ENCODE data around the gene SHOC2. TPM values are rescaled to one million over a fixed set of nuclear protein-coding genes. Genes with fewer than 3 reads are reported as not detected.

Gene SHOC2
- 40.6 TPM for polyA plus RNA-seq (ENCODE audit: insufficient read length)
- long read RNA-seq, donor 1, partial matches to known transcripts: 12 of 19 reads
- long read RNA-seq, donor 1, other reads (novel, unspliced or antisense): 0 of 19 reads
- long read RNA-seq, donor 2, partial matches to known transcripts: 16 of 21 reads
- long read RNA-seq, donor 2, other reads (novel, unspliced or antisense): 0 of 21 reads
- long read RNA-seq, donor 3, partial matches to known transcripts: 22 of 25 reads
- long read RNA-seq, donor 3, other reads (novel, unspliced or antisense): 0 of 25 reads
- long read RNA-seq, donor 4, partial matches to known transcripts: 0 of 1 reads
- long read RNA-seq, donor 4, other reads (novel, unspliced or antisense): 0 of 1 reads
- long read RNA-seq, donor 5, partial matches to known transcripts: 16 of 21 reads
- long read RNA-seq, donor 5, other reads (novel, unspliced or antisense): 0 of 21 reads
- long read RNA-seq, donor 6, partial matches to known transcripts: 18 of 20 reads
- long read RNA-seq, donor 6, other reads (novel, unspliced or antisense): 0 of 20 reads
- long read RNA-seq, donor 7, partial matches to known transcripts: 27 of 32 reads
- long read RNA-seq, donor 7, other reads (novel, unspliced or antisense): 0 of 32 reads
- long read RNA-seq, donor 8, partial matches to known transcripts: 0 of 4 reads
- long read RNA-seq, donor 8, other reads (novel, unspliced or antisense): 0 of 4 reads

DNA sequence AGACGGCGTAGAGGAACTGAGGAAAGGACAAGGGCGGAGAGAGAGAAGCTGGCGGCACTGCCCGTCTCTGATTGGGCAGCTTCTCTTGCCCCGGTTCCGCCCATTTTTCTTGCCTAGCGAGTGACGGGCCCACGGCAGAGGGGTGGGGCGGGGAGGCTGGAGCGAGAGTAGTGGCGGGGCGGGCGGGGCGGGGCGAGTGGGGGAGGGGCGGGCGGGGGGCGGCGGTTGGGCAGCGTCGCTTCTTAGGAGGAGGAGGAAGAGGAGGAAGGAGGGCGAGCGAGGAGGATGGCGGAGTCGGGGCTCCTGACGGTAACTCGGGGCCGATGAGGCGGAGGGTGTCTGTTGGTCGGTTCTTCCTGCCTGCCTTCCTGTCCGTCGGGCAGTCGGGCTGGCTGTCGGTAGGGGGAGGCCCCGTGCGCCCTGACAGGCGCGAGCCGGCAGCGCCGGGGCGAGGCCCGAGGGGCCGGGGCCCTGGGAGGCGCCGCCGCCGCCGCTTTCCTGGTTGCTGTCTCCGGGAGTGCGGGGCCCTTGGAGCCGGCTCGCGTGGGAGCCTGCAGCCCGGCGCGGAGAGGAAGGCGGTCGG, at the start of gene SHOC2:
SHOC2 (plus strand) TSS at position 256 of the 583 bp plus-strand sequence. CDS start 44,755 bp downstream, outside the sequence.
- DNase-seq: peak; percentile 52

DNA sequence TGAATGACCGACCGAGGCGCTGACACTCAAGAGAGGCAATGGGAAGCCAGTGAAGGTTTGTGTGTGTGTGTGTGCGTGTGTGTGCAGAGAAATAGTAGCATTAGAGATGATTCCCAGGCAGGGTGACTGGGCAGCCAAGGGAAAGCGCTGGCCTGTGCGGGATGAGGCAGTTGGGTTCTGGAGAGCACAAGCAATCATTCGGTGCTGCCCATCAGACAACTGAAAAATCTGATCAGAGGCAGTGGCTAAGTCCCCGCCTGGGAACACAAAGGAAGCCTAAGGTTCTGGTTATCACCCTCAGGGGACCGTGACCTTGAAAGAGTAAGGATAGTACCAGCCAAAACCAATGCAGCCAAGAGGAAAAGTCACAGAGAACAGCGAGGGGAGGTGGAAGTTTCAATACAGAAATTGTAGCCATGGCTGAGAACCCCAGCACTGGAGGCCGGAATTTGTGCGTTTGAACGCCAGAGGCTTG, 48.5 kb upstream of the SHOC2 start:
- DNase-seq: no peak

DNA sequence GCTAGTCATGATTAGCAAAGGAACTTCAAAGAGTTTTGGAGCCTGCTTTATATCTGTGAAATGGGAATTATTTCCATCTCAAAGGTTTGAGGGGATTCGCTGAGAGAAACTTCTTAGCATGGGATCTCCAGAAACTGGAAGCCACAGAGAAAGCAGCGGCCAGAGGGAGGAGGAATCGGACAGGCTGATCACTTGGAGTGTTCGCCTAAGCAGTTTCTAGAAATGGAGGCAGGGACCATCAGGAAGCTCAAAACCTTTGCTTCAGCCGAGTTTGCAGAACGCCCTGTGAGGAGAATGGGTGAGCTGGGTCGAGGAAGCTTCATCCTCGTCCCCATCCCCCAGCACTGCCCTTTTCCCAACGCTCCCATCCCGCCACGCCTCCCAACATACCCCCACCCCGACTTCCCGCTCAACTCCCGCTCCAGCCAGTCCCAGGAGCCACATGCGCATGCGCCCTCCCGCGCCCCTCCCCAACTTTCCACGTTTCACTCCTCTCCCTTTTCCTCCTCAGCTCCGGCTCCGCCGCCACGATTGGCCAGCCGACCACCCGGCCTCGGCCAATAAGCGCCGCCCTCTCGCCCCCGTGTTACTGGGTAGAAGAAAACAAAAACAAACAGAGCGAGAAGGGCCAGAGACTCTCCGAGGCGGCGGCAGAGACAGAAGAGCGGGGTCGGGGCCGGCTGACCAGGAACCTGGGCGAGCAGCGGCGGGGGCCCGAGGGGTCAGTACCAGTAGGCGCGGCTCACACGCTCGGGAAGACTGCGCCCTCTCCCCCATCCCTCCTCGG, 47.9 kb upstream of the SHOC2 start, which contains the start of gene PDCD4:
PDCD4 (plus strand) TSS at position 631 of the 787 bp plus-strand sequence. CDS start 4,100 bp downstream, outside the sequence.
- peak; percentile 100 for DNase-seq

DNA sequence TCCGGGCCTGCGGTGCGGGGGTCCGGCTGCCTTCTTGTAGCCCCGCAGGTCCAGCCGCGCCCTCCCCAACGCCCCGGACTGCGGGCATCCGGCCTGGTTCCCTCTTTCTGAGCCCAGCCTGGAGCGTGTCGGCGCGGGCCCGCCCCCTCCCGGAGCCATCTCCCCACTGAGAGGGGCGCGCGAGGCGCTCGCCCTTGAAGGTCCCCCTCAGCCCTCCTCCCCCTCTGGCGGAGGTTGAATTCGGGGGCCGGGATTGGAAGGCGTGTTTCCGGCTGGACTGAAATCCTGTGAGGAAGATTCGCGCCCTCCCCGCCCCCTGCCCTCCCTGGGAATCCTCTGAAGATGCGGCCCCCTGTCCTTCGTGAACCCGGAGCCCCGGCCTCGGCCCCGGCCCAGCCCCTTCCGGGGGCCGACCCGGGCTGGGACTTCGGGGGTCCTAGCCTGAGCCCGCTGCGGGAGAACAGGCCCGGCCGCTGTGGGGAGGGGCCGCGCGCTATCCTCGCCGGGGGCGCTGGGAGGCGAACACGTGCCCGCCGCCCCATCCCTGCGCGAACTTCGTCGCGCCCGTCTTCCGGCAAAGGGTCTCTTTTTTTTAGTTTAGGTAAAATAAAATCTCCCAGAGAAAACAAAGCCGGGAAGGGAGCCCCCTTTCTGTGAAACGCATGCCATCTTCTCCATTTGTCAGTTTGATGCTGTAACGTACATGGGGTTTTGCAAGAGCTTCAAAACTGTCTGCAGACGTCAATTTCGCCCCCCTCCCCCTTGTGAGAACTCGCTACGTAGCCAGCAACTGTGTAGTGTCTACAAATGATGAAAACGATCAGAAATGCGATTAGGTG, 47.0 kb upstream of the SHOC2 start:
- peak; percentile 80 for DNase-seq

DNA sequence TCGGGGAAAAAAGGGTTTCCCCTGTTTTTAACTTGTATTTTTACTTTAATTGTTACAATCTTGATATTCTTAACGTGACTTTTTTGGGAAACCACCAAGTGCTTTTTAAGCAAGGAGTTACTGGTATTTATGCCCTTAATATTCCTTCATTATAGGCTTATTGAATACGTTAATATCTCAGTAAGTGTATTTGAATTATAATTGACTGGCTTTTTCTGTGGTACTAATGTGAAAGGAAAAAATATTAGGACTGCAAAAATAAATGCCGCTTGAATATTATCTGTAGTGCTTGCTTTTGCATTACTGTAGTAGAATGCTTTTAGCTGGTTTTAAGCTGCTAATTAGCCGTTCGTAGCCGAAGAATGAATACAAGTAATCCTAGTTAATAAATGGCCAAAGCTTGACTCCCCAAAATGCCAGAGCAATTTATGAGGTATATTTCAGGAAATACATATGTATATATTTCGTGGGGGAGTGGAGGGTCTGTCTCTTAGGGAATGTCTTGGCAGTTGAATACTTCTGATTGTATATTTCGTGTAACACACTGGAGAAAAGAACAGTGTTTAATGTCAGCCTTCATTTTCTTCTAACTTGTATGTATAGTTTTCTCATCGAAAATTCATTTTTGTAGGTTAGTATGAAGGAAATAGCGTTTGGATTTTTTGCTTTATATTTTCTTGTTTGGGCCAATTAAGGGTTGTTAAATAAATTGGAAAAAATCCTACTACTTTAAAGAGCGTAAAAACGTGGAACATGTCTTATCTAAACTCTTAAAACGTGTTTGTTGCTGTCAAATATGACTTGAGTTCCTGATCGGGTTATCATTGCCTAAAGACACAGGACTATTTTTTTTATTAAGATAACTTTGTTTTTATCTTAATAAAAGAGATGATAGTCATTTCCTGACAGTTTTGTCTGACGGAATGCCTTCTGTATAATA, 46.1 kb upstream of the SHOC2 start:
- peak; percentile 27 for DNase-seq

DNA sequence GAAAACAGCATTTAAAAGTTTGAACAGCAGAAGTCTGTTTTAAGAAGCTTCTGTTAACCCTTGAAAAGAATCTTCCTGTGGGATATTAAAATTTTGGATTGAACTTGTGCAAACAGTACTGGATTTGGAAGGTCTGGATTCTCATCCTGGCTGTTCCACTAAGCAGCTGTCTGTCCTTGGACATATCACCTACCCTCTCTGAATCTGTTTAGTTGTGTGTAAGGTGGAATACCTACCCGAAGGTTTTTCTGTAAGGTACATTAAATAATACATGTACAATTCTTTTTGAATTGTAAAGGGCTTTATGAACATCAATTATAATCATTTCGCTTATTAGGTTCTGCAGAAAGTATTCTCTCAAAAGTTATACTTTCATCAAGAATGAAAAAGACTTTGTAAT, 45.5 kb upstream of the SHOC2 start:
- no peak for DNase-seq

DNA sequence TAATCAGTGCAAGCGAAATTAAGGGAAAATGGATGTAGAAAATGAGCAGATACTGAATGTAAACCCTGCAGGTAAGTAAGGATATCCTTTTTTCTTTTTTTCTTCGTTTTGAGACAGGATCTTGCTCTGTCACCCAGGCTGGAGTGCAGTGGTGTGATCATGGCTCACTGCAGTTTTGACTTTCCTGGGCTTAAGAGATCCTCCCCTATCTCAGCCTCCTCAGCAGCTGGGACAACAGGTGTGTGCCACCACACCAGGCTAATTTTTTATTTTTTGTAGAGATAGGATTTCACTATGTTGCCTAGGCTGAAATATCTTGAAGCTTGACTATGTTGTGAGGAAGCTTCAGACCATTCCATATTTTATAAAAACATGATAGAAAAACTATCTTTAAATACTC, 43.4 kb upstream of the SHOC2 start:
- DNase-seq: no peak

DNA sequence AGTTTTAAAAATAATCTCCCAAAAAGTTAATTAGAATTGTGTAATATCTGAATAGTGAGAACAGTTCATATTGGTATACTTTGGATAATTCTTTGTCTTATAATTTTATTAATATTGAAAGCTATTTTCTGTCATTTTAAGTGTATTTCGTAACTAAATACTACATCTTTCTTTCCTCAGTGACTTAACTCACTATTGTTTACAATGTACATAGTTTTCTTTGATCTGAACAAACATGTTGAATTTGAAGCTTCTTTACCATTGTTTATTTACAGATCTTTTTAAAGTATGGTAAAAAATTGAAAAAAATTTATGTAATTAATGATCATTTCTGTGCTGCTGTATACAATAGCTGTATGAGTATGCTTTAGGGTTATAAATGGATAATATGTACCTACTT, 42.6 kb upstream of the SHOC2 start:
- no peak for DNase-seq

DNA sequence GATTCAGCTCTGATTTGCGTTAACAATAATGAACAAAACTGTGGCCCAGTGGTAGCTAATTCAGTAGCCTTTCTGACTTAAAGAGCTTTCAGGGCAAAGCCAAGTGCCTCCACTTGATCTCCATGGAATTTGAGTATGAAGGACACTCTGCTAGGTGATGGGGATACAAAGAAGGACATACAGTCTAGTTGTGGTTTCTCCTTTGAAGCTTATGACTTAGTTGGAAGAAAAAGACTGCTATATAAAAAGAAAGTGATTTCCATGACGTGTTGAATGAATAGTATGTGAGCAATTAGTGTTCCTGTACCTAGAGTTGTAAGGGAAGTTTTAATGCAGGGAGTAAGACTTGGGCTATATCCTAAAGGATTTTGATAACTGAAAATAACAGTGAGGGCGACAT, 39.4 kb upstream of the SHOC2 start:
- no peak for DNase-seq

DNA sequence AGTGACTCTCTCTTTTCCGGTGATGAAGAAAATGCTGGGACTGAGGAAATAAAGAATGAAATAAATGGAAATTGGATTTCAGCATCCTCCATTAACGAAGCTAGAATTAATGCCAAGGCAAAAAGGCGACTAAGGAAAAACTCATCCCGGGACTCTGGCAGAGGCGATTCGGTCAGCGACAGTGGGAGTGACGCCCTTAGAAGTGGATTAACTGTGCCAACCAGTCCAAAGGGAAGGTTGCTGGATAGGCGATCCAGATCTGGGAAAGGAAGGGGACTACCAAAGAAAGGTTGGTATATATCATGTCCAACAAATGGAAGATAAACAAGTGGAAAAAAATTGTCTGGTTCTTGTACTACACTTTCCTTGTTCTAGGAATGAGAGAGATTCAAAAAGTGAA, 38.2 kb upstream of the SHOC2 start:
- no peak for DNase-seq

DNA sequence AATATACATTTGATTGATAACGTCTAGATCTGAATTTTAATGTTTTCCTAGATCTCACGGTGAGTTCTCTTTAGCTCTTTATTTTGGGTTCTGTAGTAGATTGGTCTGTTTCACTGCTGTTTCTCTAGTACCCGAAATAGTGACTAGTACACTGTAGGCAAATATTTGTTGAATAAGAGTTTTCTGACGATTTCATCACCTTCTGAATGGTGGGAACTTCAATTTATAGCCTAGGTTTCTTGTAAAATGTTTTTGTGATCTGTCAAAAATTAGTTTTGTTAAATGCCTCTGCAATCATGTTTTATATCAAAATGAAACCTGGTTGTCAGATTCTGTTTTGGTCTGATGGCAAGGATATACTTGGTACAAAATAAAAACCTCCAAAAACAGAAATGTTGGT, 37.5 kb upstream of the SHOC2 start:
- no peak for DNase-seq

DNA sequence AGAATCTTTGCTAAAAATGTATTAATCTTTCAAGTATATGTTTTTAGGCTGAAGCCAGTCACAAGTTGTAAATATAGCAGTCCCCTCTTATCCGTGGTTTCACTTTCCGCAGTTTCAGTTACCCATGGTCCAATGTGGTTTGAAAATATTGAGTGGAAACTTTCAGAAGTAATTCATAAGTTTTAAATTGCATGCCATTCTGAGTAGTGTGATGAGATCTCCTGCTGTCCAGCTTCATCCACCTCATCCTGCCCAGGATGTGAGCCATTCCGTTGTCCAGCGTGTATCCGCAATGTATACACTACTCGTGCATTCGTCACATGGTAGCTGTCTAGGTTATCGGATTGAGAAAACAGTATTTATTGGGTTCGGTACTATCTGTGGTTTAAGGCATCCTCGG, 35.5 kb upstream of the SHOC2 start:
- no peak for DNase-seq

DNA sequence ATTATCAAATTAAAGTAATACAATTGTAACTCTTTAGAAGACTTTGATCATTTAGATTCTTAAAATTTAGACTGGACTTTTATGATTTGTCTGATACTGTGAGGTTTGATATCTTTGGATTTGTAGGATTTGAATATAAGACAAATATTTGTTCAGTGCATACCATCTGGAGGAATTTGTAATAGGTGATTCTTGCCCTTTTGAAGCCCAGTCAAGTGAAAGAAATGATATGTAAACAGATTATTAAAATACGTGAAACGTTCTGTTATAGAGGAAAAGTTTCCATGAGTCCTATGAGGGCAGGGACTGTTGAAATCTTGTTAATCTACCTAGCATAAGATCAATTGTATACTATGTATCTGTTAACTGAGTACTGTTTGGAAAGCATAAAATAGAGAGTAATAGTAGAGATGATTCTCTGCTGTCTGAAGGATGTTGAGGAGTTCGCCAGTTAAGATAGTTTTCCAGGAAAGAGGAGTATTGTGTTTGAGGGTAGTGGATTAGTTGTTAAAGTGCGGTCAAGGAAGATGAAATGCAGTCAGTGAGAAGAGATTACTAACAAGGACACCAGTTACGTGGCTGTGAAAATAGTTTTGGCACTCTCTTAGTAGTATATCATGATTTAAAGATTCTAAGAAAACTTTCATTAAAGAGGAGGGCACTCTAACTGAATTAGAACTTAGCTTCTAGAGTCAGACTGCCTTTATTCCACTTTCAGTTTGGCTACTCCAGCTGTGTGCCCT, 33.3 kb upstream of the SHOC2 start:
- no peak for DNase-seq

DNA sequence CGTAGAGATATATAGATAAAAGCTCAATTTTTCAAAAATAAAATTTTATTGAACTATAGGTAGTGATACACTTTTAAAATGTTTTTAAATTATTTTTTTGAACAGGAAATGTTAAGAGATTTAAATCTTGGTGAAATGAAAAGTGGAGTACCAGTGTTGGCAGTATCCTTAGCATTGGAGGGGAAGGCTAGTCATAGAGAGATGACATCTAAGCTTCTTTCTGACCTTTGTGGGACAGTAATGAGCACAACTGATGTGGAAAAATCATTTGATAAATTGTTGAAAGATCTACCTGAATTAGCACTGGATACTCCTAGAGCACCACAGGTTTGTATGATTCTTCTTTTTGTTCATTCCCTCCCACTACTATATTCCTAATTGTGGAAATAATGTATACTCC, 31.8 kb upstream of the SHOC2 start:
- no peak for DNase-seq

DNA sequence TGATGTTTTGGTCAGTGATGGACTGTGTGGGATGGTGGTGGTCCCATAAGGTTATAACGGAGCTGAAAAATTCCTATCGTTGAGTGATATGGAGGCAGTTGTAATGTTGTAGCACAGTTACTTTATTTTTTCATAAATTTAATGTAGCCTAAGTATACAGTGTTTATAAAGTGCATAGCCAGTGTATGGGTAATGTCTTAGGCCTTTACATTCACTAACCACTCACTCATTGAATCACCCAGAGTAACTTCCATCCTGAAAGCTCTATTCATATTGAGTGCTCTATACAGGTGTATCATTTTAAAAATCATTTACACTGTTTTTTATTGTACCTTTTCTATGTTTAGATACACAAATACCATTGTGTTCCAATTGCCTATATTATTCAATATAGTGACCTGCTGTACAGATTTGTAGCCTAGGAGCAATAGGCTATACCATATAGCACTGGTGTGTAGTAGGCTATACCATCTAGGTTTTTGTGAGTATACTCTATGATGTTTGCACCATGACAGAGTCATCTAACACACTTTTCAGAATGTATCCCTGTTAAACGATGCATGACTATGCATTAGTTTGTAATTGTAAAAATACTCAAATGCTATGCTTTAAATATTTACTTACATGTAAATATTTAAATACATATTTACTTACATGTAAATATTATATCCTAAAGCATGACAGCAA, 26.7 kb upstream of the SHOC2 start:
- no peak for DNase-seq

DNA sequence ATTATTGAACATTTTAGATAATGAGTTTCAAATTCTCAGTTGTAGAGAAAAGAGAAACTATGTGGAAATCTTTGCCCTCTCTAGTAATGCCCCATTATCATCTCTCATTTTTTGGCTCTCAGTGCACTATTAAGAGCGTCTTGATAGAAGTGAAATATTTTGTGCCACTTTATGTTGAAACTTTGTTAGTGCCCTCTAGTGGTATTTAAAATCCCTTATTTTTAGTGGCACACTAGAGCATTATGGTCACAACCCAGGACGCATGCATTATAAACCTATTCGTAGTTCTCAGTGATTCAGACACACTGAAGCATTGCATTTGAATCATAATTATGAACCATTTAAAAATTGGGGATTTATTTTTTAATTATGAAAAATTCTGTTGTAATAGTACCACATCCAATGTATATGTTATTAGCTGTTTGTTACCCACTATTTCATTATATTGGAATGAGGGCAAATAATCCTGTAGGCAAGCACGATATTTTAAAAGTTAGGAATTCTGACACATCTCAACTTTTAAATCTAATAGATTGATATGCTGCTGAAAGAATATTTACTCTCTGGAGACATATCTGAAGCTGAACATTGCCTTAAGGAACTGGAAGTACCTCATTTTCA, 25.7 kb upstream of the SHOC2 start:
- DNase-seq: peak; percentile 31

DNA sequence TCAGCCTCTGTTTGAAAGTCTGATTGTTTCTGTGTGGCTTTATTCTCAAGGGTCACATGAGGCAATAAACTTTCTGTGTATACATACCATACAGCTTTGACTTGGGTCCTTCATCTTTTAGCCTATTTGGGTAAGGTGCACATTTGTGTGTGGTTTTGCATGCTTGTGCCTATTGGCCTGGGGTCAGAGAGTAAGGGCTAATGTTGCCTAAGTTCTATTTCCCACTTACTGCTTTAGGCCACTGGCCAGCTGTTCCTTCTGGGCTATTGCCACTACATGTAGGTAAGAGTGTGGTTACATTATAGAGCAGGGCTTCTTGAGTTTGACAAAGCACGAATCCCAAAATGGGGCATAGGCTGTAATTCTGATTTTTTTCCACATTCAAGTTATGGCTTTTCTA, 22.2 kb upstream of the SHOC2 start:
- no peak for DNase-seq

DNA sequence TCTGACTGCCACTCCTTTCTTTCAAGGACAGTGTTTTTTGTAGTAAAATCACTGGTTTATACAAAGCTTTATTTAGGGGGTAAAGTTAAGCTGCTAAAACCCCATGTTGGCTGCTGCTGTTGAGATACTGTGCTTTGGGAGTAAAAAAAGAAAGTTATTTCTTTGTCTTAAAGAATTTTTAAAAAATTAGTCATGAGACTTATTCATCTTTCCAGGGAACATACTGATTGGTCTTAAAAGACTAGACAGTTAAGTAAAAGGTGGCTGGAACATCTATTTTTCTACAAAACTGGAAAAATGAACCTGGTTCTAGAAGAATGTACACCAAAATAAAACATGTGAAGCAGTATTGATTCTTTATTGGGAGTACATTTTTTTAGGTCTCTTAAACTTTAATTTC, 21.0 kb upstream of the SHOC2 start:
- no peak for DNase-seq
